ENCODE data around the gene MAPK10. TPM values are rescaled to one million over a fixed set of nuclear protein-coding genes. Genes with fewer than 3 reads are reported as not detected.

The MAPK10 gene
- total and polyA plus RNA-seq, 9 of the 15 experiments (the other 6 are each of a cell fraction or from before 2014, with no cell fraction given): 0.10 to 0.53 (median 0.18) TPM; not detected in 4

DNA sequence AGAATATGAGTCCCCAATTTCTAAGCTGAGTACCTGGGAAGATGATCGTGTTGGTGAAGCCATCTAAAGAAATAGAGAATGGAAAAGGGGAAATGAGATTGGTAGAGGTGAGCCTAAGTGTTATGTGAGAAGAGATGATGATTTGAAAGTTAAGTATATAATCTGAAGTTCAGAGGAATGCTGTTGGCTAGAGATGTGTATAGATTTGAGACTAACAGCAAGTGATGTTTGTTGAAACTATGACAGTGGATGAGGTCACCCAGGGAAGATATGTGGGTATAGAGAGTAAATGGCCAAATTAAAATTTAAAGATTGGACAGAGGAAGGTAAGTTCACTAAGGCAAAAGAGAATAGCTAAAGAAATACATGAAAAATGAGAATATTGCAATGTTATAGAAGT, 324.2 kb downstream of the MAPK10 start:
- Histone ChIP-seq H2AFZ (ENCODE audit: low read depth, low read length) (no peak overlapping the region), H3K9me3 (replicated peaks; ENCODE audit: control insufficient read depth, insufficient read depth, low read depth, low read length) (no peaks in the 10 kb centered on the region), H3K4me3 (no peak overlapping the region), H3K27me3 (ENCODE audit: control insufficient read depth in 2 of 2, insufficient read depth in 2 of 2, low read length in 2 of 2) (peaks cover 0 to 11% of the 10 kb centered on the region in 2 experiments; a peak in 2 of 5 replicates), H3K36me3 (ENCODE audit: control insufficient read depth, insufficient read depth, low read length) (no peaks in the 10 kb centered on the region), H3K79me2 (ENCODE audit: control insufficient read depth, insufficient read depth, low read length) (no peaks in the 10 kb centered on the region), H3K9me1 (ENCODE audit: control insufficient read depth, insufficient read depth, low read length) (peaks cover 3% of the 10 kb centered on the region), H3K9ac (ENCODE audit: insufficient read depth in 1 of 2, low read depth in 2 of 2, low read length in 2 of 2) (no peak overlapping the region), H3K27ac (ENCODE audit: extremely low read depth, low read depth, low read length) (no peak overlapping the region), H4K20me1 (replicated peaks; ENCODE audit: control insufficient read depth, insufficient read depth, low read length) (no peaks in the 10 kb centered on the region), H3K4me1 (replicated peaks in 1 of 2; ENCODE audit: control insufficient read depth in 2 of 2, insufficient read depth in 2 of 2, low read length in 2 of 2) (no peaks in the 10 kb centered on the region), H3K4me2 (ENCODE audit: insufficient read depth, low read length) (no peak overlapping the region)
- DNase-seq (ENCODE audit: extremely low read depth in 1 of 4, low spot score in 3 of 4) (no peak), FAIRE-seq (no peak), ATAC-seq (no peak)
- ChIA-PET POLR2A (interaction anchor here (1.0 kb wide), 1 partner anchor 13 kb away, joined by 3 read pairs; no protein-coding TSS in a partner anchor), CTCF (ENCODE audit: low intra/inter-chr PET ratio) (no interaction called here)
- 0% methylated on average over 1 of the region's 1 CpG for WGBS (ENCODE audit: insufficient coverage, low coverage, missing lambda C conversion rate)
- no TSS peak for BruUV-seq (replicated peaks)
- intact Hi-C loops (cut with micrococcal nuclease): no loop called here
- in situ Hi-C loops (cut with MboI): loop anchor here (25.0 kb wide), 1 partner anchor 898 kb away; no protein-coding TSS in a partner anchor
- TF ChIP-seq, protein P1, sequence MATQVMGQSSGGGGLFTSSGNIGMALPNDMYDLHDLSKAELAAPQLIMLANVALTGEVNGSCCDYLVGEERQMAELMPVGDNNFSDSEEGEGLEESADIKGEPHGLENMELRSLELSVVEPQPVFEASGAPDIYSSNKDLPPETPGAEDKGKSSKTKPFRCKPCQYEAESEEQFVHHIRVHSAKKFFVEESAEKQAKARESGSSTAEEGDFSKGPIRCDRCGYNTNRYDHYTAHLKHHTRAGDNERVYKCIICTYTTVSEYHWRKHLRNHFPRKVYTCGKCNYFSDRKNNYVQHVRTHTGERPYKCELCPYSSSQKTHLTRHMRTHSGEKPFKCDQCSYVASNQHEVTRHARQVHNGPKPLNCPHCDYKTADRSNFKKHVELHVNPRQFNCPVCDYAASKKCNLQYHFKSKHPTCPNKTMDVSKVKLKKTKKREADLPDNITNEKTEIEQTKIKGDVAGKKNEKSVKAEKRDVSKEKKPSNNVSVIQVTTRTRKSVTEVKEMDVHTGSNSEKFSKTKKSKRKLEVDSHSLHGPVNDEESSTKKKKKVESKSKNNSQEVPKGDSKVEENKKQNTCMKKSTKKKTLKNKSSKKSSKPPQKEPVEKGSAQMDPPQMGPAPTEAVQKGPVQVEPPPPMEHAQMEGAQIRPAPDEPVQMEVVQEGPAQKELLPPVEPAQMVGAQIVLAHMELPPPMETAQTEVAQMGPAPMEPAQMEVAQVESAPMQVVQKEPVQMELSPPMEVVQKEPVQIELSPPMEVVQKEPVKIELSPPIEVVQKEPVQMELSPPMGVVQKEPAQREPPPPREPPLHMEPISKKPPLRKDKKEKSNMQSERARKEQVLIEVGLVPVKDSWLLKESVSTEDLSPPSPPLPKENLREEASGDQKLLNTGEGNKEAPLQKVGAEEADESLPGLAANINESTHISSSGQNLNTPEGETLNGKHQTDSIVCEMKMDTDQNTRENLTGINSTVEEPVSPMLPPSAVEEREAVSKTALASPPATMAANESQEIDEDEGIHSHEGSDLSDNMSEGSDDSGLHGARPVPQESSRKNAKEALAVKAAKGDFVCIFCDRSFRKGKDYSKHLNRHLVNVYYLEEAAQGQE (IDR thresholded peaks at IDR 0.05; ENCODE audit: borderline replicate concordance): no peak
- TF ChIP-seq, protein P1 (CRISPR knock-in tag; IDR thresholded peaks at IDR 0.05; ENCODE audit: low read depth): no peak
- TF ChIP-seq HDAC8 (tag; IDR thresholded peaks at IDR 0.05) (no peak), CHCHD3 (CRISPR knock-in tag; IDR thresholded peaks at IDR 0.05) (no peak), LEF1 (IDR thresholded peaks at IDR 0.05) (no peak), ZNF77 (CRISPR knock-in tag; IDR thresholded peaks at IDR 0.05) (no peak), GABPA (tag; conservative IDR thresholded peaks at IDR 0.05; ENCODE audit: low read depth) (no peak)
- TF ChIP-seq, protein P2, sequence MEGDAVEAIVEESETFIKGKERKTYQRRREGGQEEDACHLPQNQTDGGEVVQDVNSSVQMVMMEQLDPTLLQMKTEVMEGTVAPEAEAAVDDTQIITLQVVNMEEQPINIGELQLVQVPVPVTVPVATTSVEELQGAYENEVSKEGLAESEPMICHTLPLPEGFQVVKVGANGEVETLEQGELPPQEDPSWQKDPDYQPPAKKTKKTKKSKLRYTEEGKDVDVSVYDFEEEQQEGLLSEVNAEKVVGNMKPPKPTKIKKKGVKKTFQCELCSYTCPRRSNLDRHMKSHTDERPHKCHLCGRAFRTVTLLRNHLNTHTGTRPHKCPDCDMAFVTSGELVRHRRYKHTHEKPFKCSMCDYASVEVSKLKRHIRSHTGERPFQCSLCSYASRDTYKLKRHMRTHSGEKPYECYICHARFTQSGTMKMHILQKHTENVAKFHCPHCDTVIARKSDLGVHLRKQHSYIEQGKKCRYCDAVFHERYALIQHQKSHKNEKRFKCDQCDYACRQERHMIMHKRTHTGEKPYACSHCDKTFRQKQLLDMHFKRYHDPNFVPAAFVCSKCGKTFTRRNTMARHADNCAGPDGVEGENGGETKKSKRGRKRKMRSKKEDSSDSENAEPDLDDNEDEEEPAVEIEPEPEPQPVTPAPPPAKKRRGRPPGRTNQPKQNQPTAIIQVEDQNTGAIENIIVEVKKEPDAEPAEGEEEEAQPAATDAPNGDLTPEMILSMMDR (IDR thresholded peaks at IDR 0.05 in 2 of 3, conservative IDR thresholded peaks at IDR 0.05 in 1 of 3; ENCODE audit: insufficient read depth in 2 of 3, low read depth in 1 of 3, low read length in 3 of 3): no peak
- TF ChIP-seq, protein P3, sequence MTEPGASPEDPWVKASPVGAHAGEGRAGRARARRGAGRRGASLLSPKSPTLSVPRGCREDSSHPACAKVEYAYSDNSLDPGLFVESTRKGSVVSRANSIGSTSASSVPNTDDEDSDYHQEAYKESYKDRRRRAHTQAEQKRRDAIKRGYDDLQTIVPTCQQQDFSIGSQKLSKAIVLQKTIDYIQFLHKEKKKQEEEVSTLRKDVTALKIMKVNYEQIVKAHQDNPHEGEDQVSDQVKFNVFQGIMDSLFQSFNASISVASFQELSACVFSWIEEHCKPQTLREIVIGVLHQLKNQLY (CRISPR knock-in tag; conservative IDR thresholded peaks at IDR 0.05): no peak
- TF ChIP-seq, protein P4, sequence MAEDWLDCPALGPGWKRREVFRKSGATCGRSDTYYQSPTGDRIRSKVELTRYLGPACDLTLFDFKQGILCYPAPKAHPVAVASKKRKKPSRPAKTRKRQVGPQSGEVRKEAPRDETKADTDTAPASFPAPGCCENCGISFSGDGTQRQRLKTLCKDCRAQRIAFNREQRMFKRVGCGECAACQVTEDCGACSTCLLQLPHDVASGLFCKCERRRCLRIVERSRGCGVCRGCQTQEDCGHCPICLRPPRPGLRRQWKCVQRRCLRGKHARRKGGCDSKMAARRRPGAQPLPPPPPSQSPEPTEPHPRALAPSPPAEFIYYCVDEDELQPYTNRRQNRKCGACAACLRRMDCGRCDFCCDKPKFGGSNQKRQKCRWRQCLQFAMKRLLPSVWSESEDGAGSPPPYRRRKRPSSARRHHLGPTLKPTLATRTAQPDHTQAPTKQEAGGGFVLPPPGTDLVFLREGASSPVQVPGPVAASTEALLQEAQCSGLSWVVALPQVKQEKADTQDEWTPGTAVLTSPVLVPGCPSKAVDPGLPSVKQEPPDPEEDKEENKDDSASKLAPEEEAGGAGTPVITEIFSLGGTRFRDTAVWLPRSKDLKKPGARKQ (CRISPR knock-in tag; IDR thresholded peaks at IDR 0.05): no peak
